T-cell (primary cell): ENCODE results near the gene ALDOB. TPM values are rescaled to one million over a fixed set of nuclear protein-coding genes. Genes with fewer than 3 reads are reported as not detected.

Experiments
- ATAC-seq, 4 experiments: fragments of 200-7000 bp in 3 of 4; fragments of 150-1000 bp in 1 of 4; cut with Tn5 transposase; replicated peaks in 1 of 4; 1 replicate in 3 of 4; 2 replicates in 1 of 4; pipeline ENCODE4 v1.10.0; 2021; ENCODE audit warnings: moderate library complexity in 3 of 4, mild to moderate bottlenecking in 2 of 4, moderate number of reproducible peaks in 1 of 4
- CTCF ChIA-PET, 2 donors: fragments of 300-600 bp; sonication (Branson Sonifier 250); formaldehyde crosslinking; loops; one replicate each; lab custom pipeline; 2022; ENCODE audit warnings: antibody characterized with exemption in 2 of 2; lab: Charles Lee
- POLR2A ChIA-PET, 2 donors: fragments of 300-600 bp; sonication (Branson Sonifier 250); formaldehyde crosslinking; loops; one replicate each; lab custom pipeline; 2022; ENCODE audit warnings: antibody characterized with exemption in 2 of 2; lab: Charles Lee
- DNase-seq, 35 experiments: peaks; one replicate each; pipeline versions ENCODE4 v3.0.0 to v3.0.0-alpha.2; 2013 to 2023
- H3K27ac ChIP-seq: one replicate; pipeline ENCODE4 v1.5.1; 2013; ENCODE audit warnings: low read length
- H3K27me3 ChIP-seq, 2 experiments: replicated peaks in 1 of 2; 1 replicate in 1 of 2; 2 replicates in 1 of 2; pipeline versions ENCODE4 v1.6.1 to v1.7.0; 2013; ENCODE audit warnings: low read length in 1 of 2, mixed read lengths in 1 of 2; ENCODE audit not compliant: control insufficient read depth in 2 of 2, insufficient read depth in 2 of 2; ENCODE audit errors: extremely low read depth in 1 of 2
- H3K36me3 ChIP-seq, 2 donors: 1 replicate in 1 of 2; 2 replicates in 1 of 2; pipeline versions ENCODE4 v1.6.1 to v1.7.0; 2013; ENCODE audit warnings: low read length in 1 of 2; ENCODE audit not compliant: control insufficient read depth in 2 of 2, insufficient read depth in 1 of 2; ENCODE audit errors: extremely low read depth in 1 of 2
- H3K4me1 ChIP-seq, 2 experiments: 1 replicate in 1 of 2; 2 replicates in 1 of 2; pipeline versions ENCODE4 v1.6.1 to v1.7.0; 2013; ENCODE audit warnings: low read length in 2 of 2, mixed read lengths in 1 of 2; ENCODE audit not compliant: insufficient read depth in 2 of 2, control insufficient read depth in 1 of 2; ENCODE audit errors: extremely low read depth in 1 of 2
- H3K4me3 ChIP-seq, 2 donors: 1 replicate in 1 of 2; 2 replicates in 1 of 2; pipeline versions ENCODE4 v1.5.1 to v1.7.0; 2013; ENCODE audit warnings: mild to moderate bottlenecking in 2 of 2, low read length in 1 of 2, moderate library complexity in 1 of 2; ENCODE audit not compliant: control insufficient read depth in 1 of 2; ENCODE audit errors: extremely low read depth in 1 of 2
- H3K9me3 ChIP-seq: 2 replicates; pipeline ENCODE4 v1.7.0; 2013
- H3K27ac Mint-ChIP-seq, 2 donors: one replicate each; pipeline ENCODE4 v1.8.0; 2020 to 2021; ENCODE audit warnings: mild to moderate bottlenecking in 2 of 2, mixed read lengths in 2 of 2
- H3K27me3 Mint-ChIP-seq, 2 donors: one replicate each; pipeline ENCODE4 v1.8.0; 2021 to 2022; ENCODE audit warnings: mixed read lengths in 2 of 2
- H3K36me3 Mint-ChIP-seq: one replicate; pipeline ENCODE4 v1.8.0; 2021; ENCODE audit warnings: mixed read lengths
- H3K4me1 Mint-ChIP-seq, 3 donors: one replicate each; pipeline ENCODE4 v1.8.0; 2020 to 2022; ENCODE audit warnings: mixed read lengths in 3 of 3, mild to moderate bottlenecking in 1 of 3
- H3K4me3 Mint-ChIP-seq, 3 donors: one replicate each; pipeline ENCODE4 v1.8.0; 2020 to 2022; ENCODE audit warnings: mild to moderate bottlenecking in 3 of 3, mixed read lengths in 3 of 3, moderate library complexity in 3 of 3
- H3K9me3 Mint-ChIP-seq, 3 donors: one replicate each; pipeline ENCODE4 v1.8.0; 2020 to 2022; ENCODE audit warnings: mixed read lengths in 3 of 3
- WGBS: methylation state at CpG from one replicate; pipeline ENCODE4 v1.1.5; 2013; ENCODE audit warnings: missing lambda C conversion rate; ENCODE audit not compliant: insufficient coverage; 5-methylcytosine and 5-hydroxymethylcytosine counted together
- total RNA-seq, 35 experiments: library from RNA in 6 of 35; stranded (reverse) in 6 of 35; fragments of 120-200 nt in 1 of 35; gene quantifications; one replicate each; pipeline versions ENCODE4 v1.2.1 to v1.2.4 and lab custom pipeline; 2013 to 2026

ALDOB gene
- total RNA-seq, 5 donors from 2014 or later (not counting 1 experiment from before 2014, with no cell fraction given): 1.3 to 2.1 (median 1.6) TPM; not detected in 2

DNA sequence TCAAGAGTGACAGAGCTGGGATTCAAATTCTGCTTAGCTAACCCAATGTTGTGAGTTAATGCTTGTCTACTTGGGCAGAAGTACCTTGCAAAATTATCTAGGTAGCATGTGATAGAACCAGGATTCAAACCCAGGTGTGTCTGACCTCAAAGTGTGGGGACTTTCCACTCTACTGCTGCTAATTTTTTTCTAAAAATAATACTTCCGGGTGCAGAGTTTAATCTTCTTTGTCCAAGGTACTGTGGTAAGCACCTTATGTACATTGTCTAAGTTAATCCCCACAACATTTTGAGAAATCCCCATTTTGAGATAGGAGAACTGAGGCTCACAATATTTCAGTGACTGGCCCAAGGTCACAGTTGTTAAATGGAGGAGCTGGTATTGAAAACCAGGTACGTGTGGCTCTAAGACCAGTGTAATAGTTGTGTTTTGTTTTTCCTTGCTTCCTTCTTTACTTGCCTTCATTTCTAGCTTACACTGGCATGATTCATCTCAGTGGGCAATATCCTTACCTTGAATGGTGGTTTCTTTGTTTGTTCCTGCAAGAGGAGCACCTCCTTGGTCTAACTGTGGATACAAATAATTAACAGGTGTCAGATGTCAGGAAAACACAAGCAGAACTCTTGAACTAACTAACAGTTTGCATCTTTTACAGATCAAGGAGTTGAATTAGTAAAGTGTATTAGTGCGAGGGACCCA is 7.5 kb downstream of the ALDOB start:
- Histone ChIP-seq H3K27ac (no peak overlapping the region), H3K4me3 (no peak overlapping the region), H3K4me1 (no peaks in the 10 kb centered on the region), H3K9me3 (no peaks in the 10 kb centered on the region), H3K36me3 (no peaks in the 10 kb centered on the region), H3K27me3 (peaks cover 0 to 9% of the 10 kb centered on the region in 2 experiments)
- POLR2A ChIA-PET: no interaction called here
- no peaks in the 10 kb centered on the region for H3K4me1 Mint-ChIP-seq
- H3K4me3 Mint-ChIP-seq: no peak overlapping the region
- H3K36me3 Mint-ChIP-seq: no peaks in the 10 kb centered on the region
- H3K27ac Mint-ChIP-seq: no peak overlapping the region
- no peak for DNase-seq
- no CpG with 5 or more reads among the region's 3 CpGs for WGBS
- peaks cover 3 to 18% of the 10 kb centered on the region in 2 donors for H3K27me3 Mint-ChIP-seq
- peaks cover 8 to 11% (median 10%) of the 10 kb centered on the region in 3 donors for H3K9me3 Mint-ChIP-seq
- ATAC-seq: no peak
- CTCF ChIA-PET: no interaction called here

DNA sequence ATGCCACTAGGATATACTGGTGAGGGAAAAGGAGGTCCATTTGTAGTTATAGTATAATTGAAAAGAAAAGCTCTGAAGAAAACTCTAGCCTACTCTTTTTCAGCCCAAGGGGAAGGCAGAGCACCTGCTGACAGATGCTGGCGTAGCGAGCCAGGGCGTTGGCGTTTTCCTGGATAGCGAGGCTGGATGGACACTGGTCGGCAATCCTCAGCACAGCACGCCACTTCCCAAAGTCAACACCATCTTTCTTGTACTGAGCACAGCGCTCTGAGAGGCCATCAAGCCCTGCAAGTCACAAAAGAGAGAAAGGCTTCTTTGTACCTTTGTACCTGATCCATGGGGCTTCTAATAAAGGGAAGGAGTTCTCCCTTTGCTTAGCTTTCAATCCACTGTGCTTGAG is 8.2 kb downstream of the ALDOB start:
- H3K27ac Mint-ChIP-seq: no peak overlapping the region
- H3K27ac ChIP-seq: no peak overlapping the region
- WGBS: 100% methylated on average over 3 of the region's 8 CpGs

GRCh38 chr9:101421653-101422065 is 13.9 kb downstream of the ALDOB start:
- ChIA-PET POLR2A (no interaction called here), CTCF (no interaction called here)
- Mint-ChIP-seq H3K4me3 (no peak overlapping the region), H3K27me3 (no peaks in the 10 kb centered on the region), H3K27ac (no peak overlapping the region), H3K36me3 (peaks cover 17% of the 10 kb centered on the region), H3K4me1 (no peaks in the 10 kb centered on the region), H3K9me3 (peaks cover 32 to 58% (median 43%) of the 10 kb centered on the region in 3 donors)
- Histone ChIP-seq H3K27ac (no peak overlapping the region), H3K9me3 (peaks cover 2% of the 10 kb centered on the region), H3K4me3 (no peak overlapping the region), H3K36me3 (no peaks in the 10 kb centered on the region), H3K4me1 (no peaks in the 10 kb centered on the region), H3K27me3 (no peaks in the 10 kb centered on the region)
- DNase-seq (no peak), ATAC-seq (no peak)
- 80% methylated on average over 1 of the region's 5 CpGs for WGBS

More for the DNA sequence above, 8.2 kb downstream of the ALDOB start:
- Mint-ChIP-seq H3K27me3 (peaks cover 3 to 18% of the 10 kb centered on the region in 2 donors), H3K36me3 (no peaks in the 10 kb centered on the region), H3K4me1 (no peaks in the 10 kb centered on the region), H3K9me3 (peaks cover 11 to 14% (median 11%) of the 10 kb centered on the region in 3 donors), H3K4me3 (no peak overlapping the region)
- Histone ChIP-seq H3K36me3 (no peaks in the 10 kb centered on the region), H3K27me3 (peaks cover 0 to 9% of the 10 kb centered on the region in 2 experiments), H3K4me3 (no peak overlapping the region), H3K4me1 (no peaks in the 10 kb centered on the region), H3K9me3 (no peaks in the 10 kb centered on the region)
- ChIA-PET POLR2A (no interaction called here), CTCF (no interaction called here)
- no peak for DNase-seq
- ATAC-seq: no peak

GRCh38 chr9:101419863-101420262 is 15.7 kb downstream of the ALDOB start:
- Histone ChIP-seq H3K27me3 (no peaks in the 10 kb centered on the region), H3K4me3 (no peak overlapping the region), H3K27ac (no peak overlapping the region), H3K9me3 (peaks cover 8% of the 10 kb centered on the region), H3K36me3 (no peaks in the 10 kb centered on the region), H3K4me1 (no peaks in the 10 kb centered on the region)
- POLR2A ChIA-PET: no interaction called here
- no peak for ATAC-seq
- no peak for DNase-seq
- peaks cover 22% of the 10 kb centered on the region for H3K36me3 Mint-ChIP-seq
- no peaks in the 10 kb centered on the region for H3K4me1 Mint-ChIP-seq
- CTCF ChIA-PET: no interaction called here
- H3K4me3 Mint-ChIP-seq: no peak overlapping the region
- H3K27ac Mint-ChIP-seq: no peak overlapping the region
- H3K27me3 Mint-ChIP-seq: no peaks in the 10 kb centered on the region
- WGBS: no CpG with 5 or more reads among the region's 2 CpGs
- H3K9me3 Mint-ChIP-seq: peaks cover 38 to 67% (median 50%) of the 10 kb centered on the region in 3 donors

GRCh38 chr9:101418518-101419430 is 16.8 kb downstream of the ALDOB start:
- Histone ChIP-seq H3K27ac (no peak overlapping the region), H3K4me3 (no peak overlapping the region), H3K36me3 (no peaks in the 10 kb centered on the region), H3K4me1 (no peaks in the 10 kb centered on the region), H3K9me3 (peaks cover 12% of the 10 kb centered on the region), H3K27me3 (no peaks in the 10 kb centered on the region)
- no peaks in the 10 kb centered on the region for H3K4me1 Mint-ChIP-seq
- WGBS: 70% methylated on average over 3 of the region's 7 CpGs
- ATAC-seq (no peak), DNase-seq (no peak)
- CTCF ChIA-PET: no interaction called here
- H3K9me3 Mint-ChIP-seq: peaks cover 40 to 71% (median 52%) of the 10 kb centered on the region in 3 donors
- no peaks in the 10 kb centered on the region for H3K27me3 Mint-ChIP-seq
- peaks cover 29% of the 10 kb centered on the region for H3K36me3 Mint-ChIP-seq
- POLR2A ChIA-PET: no interaction called here
- no peak overlapping the region for H3K4me3 Mint-ChIP-seq
- no peak overlapping the region for H3K27ac Mint-ChIP-seq

- Mint-ChIP-seq H3K36me3 (peaks cover 35% of the 10 kb centered on the region), H3K27ac (no peak overlapping the region), H3K4me1 (no peaks in the 10 kb centered on the region), H3K4me3 (no peak overlapping the region), H3K9me3 (peaks cover 40 to 71% (median 52%) of the 10 kb centered on the region in 3 donors), H3K27me3 (no peaks in the 10 kb centered on the region)
- no peak overlapping the region for H3K27ac ChIP-seq
- CTCF ChIA-PET: no interaction called here
- POLR2A ChIA-PET: no interaction called here
- ATAC-seq: no peak
- no peak overlapping the region for H3K4me3 ChIP-seq
- peaks cover 18% of the 10 kb centered on the region for H3K9me3 ChIP-seq
- H3K27me3 ChIP-seq: no peaks in the 10 kb centered on the region
- no peaks in the 10 kb centered on the region for H3K4me1 ChIP-seq
- H3K36me3 ChIP-seq: no peaks in the 10 kb centered on the region
- no peak for DNase-seq
Measured at GRCh38 chr9:101417977-101418376, 17.6 kb downstream of the ALDOB start.
